ENCODE results near the gene FAM151B. TPM values are rescaled to one million over a fixed set of nuclear protein-coding genes. Genes with fewer than 3 reads are reported as not detected.

The FAM151B gene
- total and polyA plus RNA-seq, 2 of the 8 experiments (the other 6 are each of a cell fraction or from before 2014, with no cell fraction given), result 0.62 to 1.1 TPM

- CTCF ChIA-PET (ENCODE audit: partially characterized antibody), result interaction anchor here (1.0 to 1.4 kb wide), 3 partner anchors 9 to 26 kb away, joined by 3 to 5 read pairs (median 3); no protein-coding TSS in a partner anchor
- Histone ChIP-seq H3K4me1 (replicated peaks in 1 of 4; ENCODE audit: control insufficient read depth in 3 of 4, insufficient read depth in 4 of 4, low read length in 3 of 4) (0 out of 7 replicates have a peak, but pooled peaks cover 0 to 2% (median 0%) of the 10 kb centered on the region in 4 experiments), H4K20me1 (replicated peaks in 1 of 2; ENCODE audit: control insufficient read depth in 1 of 2, insufficient read depth in 2 of 2, low read length in 2 of 2) (no peaks in the 10 kb centered on the region), H3K14ac (ENCODE audit: insufficient read length) (no peak overlapping the region), H3K27ac (ENCODE audit: low read depth, low read length) (no peak overlapping the region), H3K79me2 (ENCODE audit: control insufficient read depth in 1 of 2, insufficient read depth in 2 of 2, low read length in 2 of 2) (no peaks in the 10 kb centered on the region), H3K27me3 (replicated peaks in 1 of 4; ENCODE audit: control insufficient read depth in 3 of 4, extremely low read depth in 1 of 4, insufficient read depth in 3 of 4, low read length in 3 of 4) (no peaks in the 10 kb centered on the region), H2BK5ac (ENCODE audit: low read depth, low read length) (no peak overlapping the region), H3K36me3 (ENCODE audit: control insufficient read depth in 2 of 4, insufficient read depth in 4 of 4, low read length in 3 of 4) (no peaks in the 10 kb centered on the region), H3K79me1 (ENCODE audit: low read depth, low read length) (no peaks in the 10 kb centered on the region), H3K4me2 (ENCODE audit: insufficient read depth in 1 of 2, low read depth in 2 of 2, low read length in 2 of 2) (no peak overlapping the region), H3K23me2 (ENCODE audit: low read depth, low read length) (no peaks in the 10 kb centered on the region), H3K4me3 (ENCODE audit: extremely low read depth in 1 of 4, insufficient read depth in 2 of 4, low read depth in 3 of 4, low read length in 4 of 4) (no peak overlapping the region), H3K18ac (ENCODE audit: extremely low read depth, low read length) (no peak overlapping the region), H3K56ac (replicated peaks; ENCODE audit: insufficient read length, low read depth, low read length) (no peak overlapping the region), H3K23ac (ENCODE audit: insufficient read length) (no peak overlapping the region), H4K5ac (ENCODE audit: insufficient read length, low read depth, low read length) (no peak overlapping the region), H2BK120ac (replicated peaks; ENCODE audit: low read depth, low read length) (no peak overlapping the region), H2AFZ (ENCODE audit: low read length) (no peak overlapping the region), H4K91ac (replicated peaks; ENCODE audit: insufficient read length, low read length) (no peak overlapping the region), H3K4ac (replicated peaks; ENCODE audit: insufficient read length, low read depth, low read length) (no peak overlapping the region), H2AK5ac (ENCODE audit: low read depth, low read length) (no peak overlapping the region), H3K9me3 (ENCODE audit: insufficient read depth in 2 of 2, low read depth in 1 of 2, low read length in 1 of 2) (no peaks in the 10 kb centered on the region), H4K8ac (ENCODE audit: extremely low read depth, insufficient read depth, low read length) (no peak overlapping the region), H2BK12ac (ENCODE audit: low read depth, low read length) (no peak overlapping the region), H2BK20ac (ENCODE audit: low read length) (no peak overlapping the region), H2BK15ac (ENCODE audit: low read length) (no peak overlapping the region), H3K9ac (replicated peaks in 1 of 4; ENCODE audit: extremely low read depth in 1 of 4, low read depth in 3 of 4, low read length in 3 of 4) (no peak overlapping the region)
- 87% methylated on average over 3 of the region's 3 CpGs; no CpG with 5 or more reads in 1 of the 2 experiments for WGBS, 2 experiments (ENCODE audit: extremely low coverage in 1 of 2, insufficient coverage in 1 of 2, insufficient read length in 1 of 2, insufficient replicate concordance in 2 of 2, low coverage in 1 of 2, low lambda C conversion rate in 2 of 2, missing lambda C conversion rate in 1 of 2)
- POLR2A ChIA-PET (ENCODE audit: partially characterized antibody), result interaction anchor here (0.7 to 1.2 kb wide), 4 partner anchors 9 to 106 kb away, joined by 3 read pairs; no protein-coding TSS in a partner anchor
- DNase-seq (ENCODE audit: low read depth in 1 of 2, low spot score in 2 of 2), result no peak
- FAIRE-seq, result no peak
- TF ChIP-seq SAP30 (IDR thresholded peaks at IDR 0.05; ENCODE audit: insufficient read depth, insufficient replicate concordance, low read length) (no peak), ASH2L (IDR thresholded peaks at IDR 0.05; ENCODE audit: low read length) (no peak)
Measured at GRCh38 chr5:80507663-80508062, 19.8 kb downstream of the FAM151B start.
